SK-N-SH treated with all-trans-retinoic acid at 6 μM for 48 hours (cell line): ENCODE results near the gene NINJ2.

Experiments
- ARNTL ChIP-seq: fragments of 450-650 bp; formaldehyde crosslinking; IDR thresholded peaks from 2 replicates; pipeline ENCODE4 v1.5.0; 2020; ENCODE audit warnings: low read depth, mild to moderate bottlenecking, moderate library complexity, borderline replicate concordance
- PATZ1 ChIP-seq: fragments of 250-450 bp; sonication (Bioruptor Pico); IDR thresholded peaks from 2 replicates; pipeline ENCODE4 v1.8.0; 2020; ENCODE audit warnings: mild to moderate bottlenecking, moderate library complexity, borderline replicate concordance
- TCF4 ChIP-seq: fragments of 250-450 bp; sonication (Bioruptor Pico); IDR thresholded peaks from 2 replicates; pipeline ENCODE4 v1.8.0; 2021; ENCODE audit warnings: mild to moderate bottlenecking, moderate library complexity, borderline replicate concordance

DNA sequence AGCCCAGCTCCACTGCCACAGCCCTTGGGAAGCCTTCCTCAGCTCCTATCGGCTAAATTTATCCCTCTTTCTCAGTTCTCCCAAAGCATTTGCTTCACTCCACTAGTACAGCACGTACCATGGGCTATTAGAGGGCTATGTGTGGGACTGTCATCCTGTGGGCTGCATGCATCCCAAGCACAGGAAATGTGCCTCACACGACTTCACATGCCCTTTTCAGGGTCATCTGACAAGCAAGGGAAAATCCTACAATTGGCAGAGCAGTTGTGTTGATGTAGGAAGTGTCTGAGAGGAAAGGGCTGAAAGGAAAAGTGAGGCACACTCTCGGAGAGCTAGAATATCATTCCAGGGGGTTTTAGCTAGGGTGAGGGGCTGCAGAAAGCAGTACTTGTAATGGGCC lies 47.6 kb downstream of the NINJ2 start:
- TF ChIP-seq PATZ1 (CRISPR knock-in tag) (no peak), TCF4 (CRISPR knock-in tag) (no peak), ARNTL (CRISPR knock-in tag) (no peak)
